ENCODE results near the gene GFY.

Gene GFY

GRCh38 chr19:49439836-49440235 lies 14.6 kb downstream of the GFY start:
- H3K23ac ChIP-seq (ENCODE audit: low read depth, low read length, poor library complexity) = peak overlapping the region; percentile 4
- peaks cover 1% of the 10 kb centered on the region for H3K79me1 ChIP-seq (ENCODE audit: low read depth, low read length)
- H3K27me3 ChIP-seq (ENCODE audit: control insufficient read depth in 3 of 3, insufficient read depth in 3 of 3, low read depth in 1 of 3, low read length in 3 of 3) = peaks cover 18 to 75% (median 68%) of the 10 kb centered on the region in 3 experiments
- no peak for DNase-seq (ENCODE audit: low spot score)
- no peak overlapping the region for H4K8ac ChIP-seq (ENCODE audit: low read depth, low read length)
- H2AFZ ChIP-seq (ENCODE audit: low read length) = no peak overlapping the region
- peak overlapping the region; percentile 45 for H2BK15ac ChIP-seq (ENCODE audit: low read length)
- H2AK5ac ChIP-seq (ENCODE audit: low read depth, low read length) = peak overlapping the region; percentile 72
- peak overlapping the region; percentile 17 for H3K9ac ChIP-seq (ENCODE audit: low read depth, low read length, poor library complexity)
- no peak overlapping the region for H2BK120ac ChIP-seq (ENCODE audit: low read depth, low read length)
- no peak overlapping the region for H3K4ac ChIP-seq (ENCODE audit: low read length)
- no peak overlapping the region for H2BK12ac ChIP-seq (ENCODE audit: low read length)
- no peak overlapping the region for H3K27ac ChIP-seq (replicated peaks; ENCODE audit: low read length)
- peak overlapping the region in 1 of 2 donors; percentile 48 for H3K4me3 ChIP-seq (ENCODE audit: low read length in 2 of 2)
- H3K4me2 ChIP-seq (ENCODE audit: insufficient read depth, low read length, poor library complexity, severe bottlenecking) = no peak overlapping the region
- no peak overlapping the region for H2BK5ac ChIP-seq (ENCODE audit: low read length)
- peaks cover 4 to 5% of the 10 kb centered on the region in 2 donors for H3K9me3 ChIP-seq (replicated peaks in 1 of 2; ENCODE audit: control insufficient read depth in 2 of 2, insufficient read depth in 1 of 2, low read depth in 1 of 2, low read length in 2 of 2)
- no peaks in the 10 kb centered on the region for H3K36me3 ChIP-seq (replicated peaks in 1 of 2; ENCODE audit: control insufficient read depth in 2 of 2, insufficient read depth in 2 of 2, low read length in 2 of 2)
- no peak overlapping the region for H3K14ac ChIP-seq (ENCODE audit: low read length)
- H3K4me1 ChIP-seq (ENCODE audit: control insufficient read depth in 2 of 2, insufficient read depth in 1 of 2, low read depth in 1 of 2, low read length in 2 of 2) = peaks cover 0 to 17% of the 10 kb centered on the region in 2 donors
- no peak overlapping the region for H3K18ac ChIP-seq (ENCODE audit: low read length)
- H4K91ac ChIP-seq (ENCODE audit: low read depth, low read length, poor library complexity) = no peak overlapping the region
- no CpG with 5 or more reads among the region's 6 CpGs for WGBS, 2 donors (ENCODE audit: extremely low coverage in 2 of 2, insufficient read length in 2 of 2, insufficient replicate concordance in 1 of 2)

DNA sequence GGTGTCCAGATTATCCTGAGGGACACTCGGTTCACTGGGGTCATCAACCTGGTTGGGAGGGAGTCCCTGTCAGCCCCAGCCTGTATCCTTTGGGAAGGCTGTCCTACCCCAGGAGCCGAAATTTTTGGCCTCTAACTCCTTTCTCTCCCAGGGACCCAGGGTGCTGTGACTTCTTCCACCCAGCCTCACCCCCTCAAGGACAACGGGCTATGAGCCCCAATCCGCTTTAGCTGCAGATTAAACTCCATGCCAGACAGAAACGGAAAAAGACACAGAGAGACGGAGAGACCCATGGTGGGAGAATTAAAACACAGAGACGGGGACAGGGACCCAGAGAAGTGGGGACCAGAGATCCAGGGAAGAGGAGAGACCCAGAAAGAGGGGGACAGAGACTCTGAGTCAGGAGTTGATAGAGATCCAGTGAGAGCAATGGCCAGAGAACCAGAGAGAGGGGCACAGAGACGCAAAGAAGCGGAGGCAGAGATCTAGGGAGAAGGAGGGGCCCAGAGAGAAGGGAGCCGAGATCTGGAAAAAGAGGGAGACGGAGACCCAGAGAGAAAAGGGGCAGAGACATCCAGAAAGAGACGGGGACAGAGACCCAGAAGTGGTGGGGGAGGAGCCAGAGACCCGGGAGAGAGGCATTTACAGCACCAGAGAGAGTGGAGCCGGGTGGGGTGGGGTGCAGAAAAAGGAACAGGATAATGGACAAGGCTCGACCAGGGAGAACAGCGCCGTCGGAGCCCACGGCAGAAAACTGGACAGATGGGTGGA lies 15.4 kb downstream of the GFY start:
- Histone ChIP-seq H3K9ac (ENCODE audit: low read depth, low read length, poor library complexity) (no peak overlapping the region), H3K23ac (ENCODE audit: low read depth, low read length, poor library complexity) (no peak overlapping the region), H3K27me3 (ENCODE audit: control insufficient read depth in 3 of 3, insufficient read depth in 3 of 3, low read depth in 1 of 3, low read length in 3 of 3) (peaks cover 18 to 68% (median 67%) of the 10 kb centered on the region in 3 experiments), H3K36me3 (replicated peaks in 1 of 2; ENCODE audit: control insufficient read depth in 2 of 2, insufficient read depth in 2 of 2, low read length in 2 of 2) (no peaks in the 10 kb centered on the region), H2AK5ac (ENCODE audit: low read depth, low read length) (peak overlapping the region; percentile 72), H4K91ac (ENCODE audit: low read depth, low read length, poor library complexity) (no peak overlapping the region), H2AFZ (ENCODE audit: low read length) (no peak overlapping the region), H2BK12ac (ENCODE audit: low read length) (no peak overlapping the region), H2BK15ac (ENCODE audit: low read length) (peak overlapping the region; percentile 87), H3K4ac (ENCODE audit: low read length) (no peak overlapping the region), H3K18ac (ENCODE audit: low read length) (peak overlapping the region; percentile 80), H2BK5ac (ENCODE audit: low read length) (no peak overlapping the region), H2BK120ac (ENCODE audit: low read depth, low read length) (peak overlapping the region; percentile 30), H3K79me1 (ENCODE audit: low read depth, low read length) (peaks cover 1% of the 10 kb centered on the region), H3K27ac (replicated peaks; ENCODE audit: low read length) (no peak overlapping the region), H4K8ac (ENCODE audit: low read depth, low read length) (no peak overlapping the region), H3K4me3 (ENCODE audit: low read length in 2 of 2) (peak overlapping the region in 1 of 2 donors; percentile 67), H3K9me3 (replicated peaks in 1 of 2; ENCODE audit: control insufficient read depth in 2 of 2, insufficient read depth in 1 of 2, low read depth in 1 of 2, low read length in 2 of 2) (peaks cover 0 to 5% of the 10 kb centered on the region in 2 donors), H3K4me2 (ENCODE audit: insufficient read depth, low read length, poor library complexity, severe bottlenecking) (peak overlapping the region; percentile 66), H3K14ac (ENCODE audit: low read length) (no peak overlapping the region), H3K4me1 (ENCODE audit: control insufficient read depth in 2 of 2, insufficient read depth in 1 of 2, low read depth in 1 of 2, low read length in 2 of 2) (peaks cover 0 to 17% of the 10 kb centered on the region in 2 donors)
- no peak for DNase-seq (ENCODE audit: low spot score)
- no CpG with 5 or more reads among the region's 19 CpGs for WGBS, 2 donors (ENCODE audit: extremely low coverage in 2 of 2, insufficient read length in 2 of 2, insufficient replicate concordance in 1 of 2)

DNA sequence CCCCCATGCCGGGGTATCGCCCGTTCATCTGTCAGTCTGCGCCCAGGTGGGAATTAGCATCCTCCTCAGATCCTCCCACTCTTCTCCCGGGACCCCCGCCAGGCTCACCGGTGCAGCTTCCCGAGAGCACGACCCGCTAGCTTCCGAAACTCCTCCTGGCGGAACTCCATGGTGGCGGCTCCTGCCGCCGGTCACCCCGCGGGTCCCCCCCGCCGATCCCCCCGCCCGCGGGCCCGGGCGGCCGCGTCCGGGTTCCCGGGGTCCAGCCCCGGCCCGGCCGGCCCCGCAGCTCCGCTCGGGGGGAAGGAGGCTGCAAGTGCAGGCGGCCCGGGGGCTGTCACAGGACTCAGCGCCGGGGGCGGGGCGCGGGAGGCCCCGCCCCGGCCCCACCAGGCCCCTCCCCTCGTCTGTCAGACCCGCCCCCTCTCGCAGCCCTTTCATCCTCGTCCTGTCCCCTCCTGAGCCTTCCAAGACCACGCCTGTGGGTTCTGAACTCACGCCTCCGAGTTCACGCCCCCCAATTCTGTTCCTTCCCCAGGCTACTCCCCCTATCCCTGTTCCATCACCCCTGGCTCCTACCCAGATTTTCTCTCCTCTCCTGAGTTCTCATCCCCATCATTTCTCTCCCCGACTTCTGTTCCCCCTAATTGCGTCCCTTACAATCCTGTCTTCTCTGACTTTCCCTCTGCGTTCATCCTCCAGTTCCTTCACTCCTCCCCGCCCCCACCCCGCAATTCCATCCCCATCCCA lies 16.2 kb downstream of the GFY start, which contains the start of gene SLC17A7:
Gene SLC17A7 (minus strand): TSS at position 318 of the 750 bp plus-strand sequence. CDS start 148 bp downstream, at position 170.
- Histone ChIP-seq H4K8ac (ENCODE audit: low read depth, low read length) (no peak within 1 kb of the TSS), H2AK5ac (ENCODE audit: low read depth, low read length) (peak within 1 kb of the TSS; percentile 72), H3K9ac (ENCODE audit: low read depth, low read length, poor library complexity) (no peak within 1 kb of the TSS), H3K23ac (ENCODE audit: low read depth, low read length, poor library complexity) (no peak within 1 kb of the TSS), H3K4me3 (ENCODE audit: low read length in 2 of 2) (peak within 1 kb of the TSS; percentile 25 to 67), H3K27ac (replicated peaks; ENCODE audit: low read length) (no peak within 1 kb of the TSS), H3K4ac (ENCODE audit: low read length) (no peak within 1 kb of the TSS), H2BK5ac (ENCODE audit: low read length) (no peak within 1 kb of the TSS), H2BK12ac (ENCODE audit: low read length) (no peak within 1 kb of the TSS), H4K91ac (ENCODE audit: low read depth, low read length, poor library complexity) (no peak within 1 kb of the TSS), H2BK15ac (ENCODE audit: low read length) (peak within 1 kb of the TSS; percentile 87), H3K18ac (ENCODE audit: low read length) (peak within 1 kb of the TSS; percentile 80), H3K27me3 (ENCODE audit: control insufficient read depth in 3 of 3, insufficient read depth in 3 of 3, low read depth in 1 of 3, low read length in 3 of 3) (peaks cover 16 to 60% (median 60%) of the 10 kb centered on the region in 3 experiments), H2AFZ (ENCODE audit: low read length) (peak within 1 kb of the TSS; percentile 99), H3K14ac (ENCODE audit: low read length) (no peak within 1 kb of the TSS), H2BK120ac (ENCODE audit: low read depth, low read length) (peak within 1 kb of the TSS; percentile 30), H3K9me3 (replicated peaks in 1 of 2; ENCODE audit: control insufficient read depth in 2 of 2, insufficient read depth in 1 of 2, low read depth in 1 of 2, low read length in 2 of 2) (peaks cover 0 to 1% of the 10 kb centered on the region in 2 donors), H3K4me1 (ENCODE audit: control insufficient read depth in 2 of 2, insufficient read depth in 1 of 2, low read depth in 1 of 2, low read length in 2 of 2) (peaks cover 0 to 14% of the 10 kb centered on the region in 2 donors), H3K36me3 (replicated peaks in 1 of 2; ENCODE audit: control insufficient read depth in 2 of 2, insufficient read depth in 2 of 2, low read length in 2 of 2) (peaks cover 0 to under 1% of the 10 kb centered on the region in 2 donors), H3K4me2 (ENCODE audit: insufficient read depth, low read length, poor library complexity, severe bottlenecking) (peak within 1 kb of the TSS; percentile 66), H3K79me1 (ENCODE audit: low read depth, low read length) (peaks cover 1% of the 10 kb centered on the region)
- peak; percentile 65 for DNase-seq (ENCODE audit: low spot score)
- WGBS, 2 donors (ENCODE audit: extremely low coverage in 2 of 2, insufficient read length in 2 of 2, insufficient replicate concordance in 1 of 2) = no CpG with 5 or more reads among the region's 56 CpGs

DNA sequence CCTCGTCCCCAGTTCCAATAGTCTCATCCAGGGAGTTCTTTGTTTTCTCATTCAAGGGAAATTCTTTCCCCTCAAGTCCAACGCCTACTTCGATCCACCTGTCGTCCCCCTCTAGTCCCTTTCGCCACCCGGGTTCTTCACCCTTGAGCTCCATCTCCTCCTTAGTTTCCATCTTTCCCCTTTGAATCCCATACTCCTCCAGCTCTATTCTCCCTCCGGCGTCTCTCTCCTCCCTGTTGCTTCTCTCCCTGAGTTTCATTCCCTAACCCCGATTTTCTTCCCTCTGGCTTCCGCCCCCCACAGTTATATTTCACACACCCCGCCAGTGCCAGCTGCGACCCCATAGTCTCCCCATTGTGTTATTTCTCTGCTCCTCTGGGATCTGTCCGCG lies 16.8 kb downstream of the GFY start:
- H3K27ac ChIP-seq (replicated peaks; ENCODE audit: low read length) = no peak overlapping the region
- H3K23ac ChIP-seq (ENCODE audit: low read depth, low read length, poor library complexity) = no peak overlapping the region
- peaks cover 5 to 6% of the 10 kb centered on the region in 2 donors for H3K36me3 ChIP-seq (replicated peaks in 1 of 2; ENCODE audit: control insufficient read depth in 2 of 2, insufficient read depth in 2 of 2, low read length in 2 of 2)
- no peak overlapping the region for H3K4ac ChIP-seq (ENCODE audit: low read length)
- WGBS, 2 donors (ENCODE audit: extremely low coverage in 2 of 2, insufficient read length in 2 of 2, insufficient replicate concordance in 1 of 2) = no CpG with 5 or more reads among the region's 14 CpGs
- peaks cover 0 to 10% of the 10 kb centered on the region in 2 donors for H3K4me1 ChIP-seq (ENCODE audit: control insufficient read depth in 2 of 2, insufficient read depth in 1 of 2, low read depth in 1 of 2, low read length in 2 of 2)
- H2BK5ac ChIP-seq (ENCODE audit: low read length) = no peak overlapping the region
- peaks cover 11 to 54% (median 54%) of the 10 kb centered on the region in 3 experiments for H3K27me3 ChIP-seq (ENCODE audit: control insufficient read depth in 3 of 3, insufficient read depth in 3 of 3, low read depth in 1 of 3, low read length in 3 of 3)
- no peak overlapping the region for H2BK120ac ChIP-seq (ENCODE audit: low read depth, low read length)
- DNase-seq (ENCODE audit: low spot score) = no peak
- H3K79me1 ChIP-seq (ENCODE audit: low read depth, low read length) = peaks cover 1% of the 10 kb centered on the region
- peak overlapping the region; percentile 99 for H2AFZ ChIP-seq (ENCODE audit: low read length)
- H2AK5ac ChIP-seq (ENCODE audit: low read depth, low read length) = no peak overlapping the region
- no peak overlapping the region for H2BK12ac ChIP-seq (ENCODE audit: low read length)
- no peak overlapping the region for H3K4me3 ChIP-seq (ENCODE audit: low read length in 2 of 2)
- H3K9me3 ChIP-seq (replicated peaks in 1 of 2; ENCODE audit: control insufficient read depth in 2 of 2, insufficient read depth in 1 of 2, low read depth in 1 of 2, low read length in 2 of 2) = no peaks in the 10 kb centered on the region
- no peak overlapping the region for H2BK15ac ChIP-seq (ENCODE audit: low read length)
- no peak overlapping the region for H4K91ac ChIP-seq (ENCODE audit: low read depth, low read length, poor library complexity)
- no peak overlapping the region for H3K9ac ChIP-seq (ENCODE audit: low read depth, low read length, poor library complexity)
- no peak overlapping the region for H4K8ac ChIP-seq (ENCODE audit: low read depth, low read length)
- H3K4me2 ChIP-seq (ENCODE audit: insufficient read depth, low read length, poor library complexity, severe bottlenecking) = peak overlapping the region; percentile 53
- no peak overlapping the region for H3K14ac ChIP-seq (ENCODE audit: low read length)
- H3K18ac ChIP-seq (ENCODE audit: low read length) = no peak overlapping the region
